Tibial nerve (tissue), 4 donors: ENCODE measurements around the gene MPRIP.
"Not testable (repeated sequence)": the region's sequence is repeated elsewhere in the genome, so short reads cannot be mapped to it uniquely, and the experiment has no call there.

Source experiments
- CTCF ChIP-seq, 5 experiments: fragments of 200-600 bp in 3 of 5; fragments of 450-650 bp in 2 of 5; sonication (generic) in 3 of 5; IDR thresholded peaks; one replicate each; pipeline ENCODE4 v1.5.1; 2016 to 2019; ENCODE audit warnings: antibody characterized with exemption in 5 of 5, mild to moderate bottlenecking in 3 of 5, moderate library complexity in 2 of 5
- EP300 ChIP-seq, 2 donors: sonication (generic); formaldehyde crosslinking; IDR thresholded peaks; one replicate each; pipeline ENCODE4 v1.6.1; 2017; ENCODE audit warnings: antibody characterized with exemption in 2 of 2, mild to moderate bottlenecking in 1 of 2
- POLR2A ChIP-seq, 2 donors: fragments of 450-650 bp; IDR thresholded peaks; one replicate each; pipeline ENCODE4 v1.6.1; 2017; ENCODE audit warnings: antibody characterized with exemption in 2 of 2, mild to moderate bottlenecking in 2 of 2, moderate library complexity in 2 of 2

GRCh38 chr17:17009972-17010371 is 32.3 kb upstream of the MPRIP start:
- TF ChIP-seq CTCF (IDR thresholded peaks at IDR 0.05) = peak in 1 of 5 experiments; percentile 13
- TF ChIP-seq POLR2A, EP300 (IDR thresholded peaks at IDR 0.05): not testable (repeated sequence)
